Measurements from ENCODE around the gene RNF41. TPM values are rescaled to one million over a fixed set of nuclear protein-coding genes. Genes with fewer than 3 reads are reported as not detected.

Gene RNF41
- total and polyA plus RNA-seq, 2 donors (not counting 3 experiments of a cell fraction or from before 2014, with no cell fraction given) = 88.3 to 203 TPM

DNA sequence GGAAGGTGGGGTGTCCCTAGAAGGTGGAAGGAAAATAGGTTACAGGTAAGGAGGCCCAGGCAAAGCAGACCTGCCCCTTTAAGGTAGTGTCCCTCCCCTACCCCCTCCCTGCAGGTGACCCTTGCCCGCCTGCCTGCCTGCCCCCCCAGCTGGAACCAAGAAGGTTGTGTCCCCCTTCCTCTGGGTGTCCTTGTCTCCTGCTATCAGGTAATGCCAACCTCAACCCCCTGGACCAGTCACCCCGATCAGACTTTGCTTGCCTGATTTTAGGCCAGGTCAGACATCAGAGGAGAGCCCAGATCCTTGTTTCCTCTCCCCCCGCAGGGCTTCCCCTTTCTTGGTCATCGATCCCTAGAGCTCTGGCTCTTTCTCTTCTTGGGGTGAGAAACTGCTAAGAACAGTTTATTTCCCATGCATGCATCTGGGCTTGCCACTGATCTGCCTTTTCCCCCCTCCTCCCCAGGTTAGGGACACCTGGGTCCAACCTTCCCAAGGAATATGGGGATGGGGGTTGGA, 8.3 kb upstream of the RNF41 start, which contains the start of gene SLC39A5:
SLC39A5 (plus strand) TSS at position 136 of the 516 bp plus-strand sequence. CDS start 1,224 bp downstream, outside the sequence.
- BruUV-seq (replicated peaks) = no TSS peak
- H4K20me1 ChIP-seq (replicated peaks; ENCODE audit: control insufficient read depth, extremely low read depth, insufficient read depth, low read length) = no peaks in the 10 kb centered on the region
- dilution Hi-C loops (cut with MboI; ENCODE audit: extremely low pct_ligation_motif_present, low sequenced_read_pairs) (no loop called here), intact Hi-C loops (cut with micrococcal nuclease) (no loop called here)
- no peak within 1 kb of the TSS for H2AFZ ChIP-seq (ENCODE audit: low read depth, low read length)
- TF ChIP-seq POLR2AphosphoS5 (IDR thresholded peaks at IDR 0.05; ENCODE audit: insufficient read depth, low read depth, low read length) (no peak), FOS (IDR thresholded peaks at IDR 0.05; ENCODE audit: borderline replicate concordance, insufficient read depth, low read length) (no peak), GATA2 (IDR thresholded peaks at IDR 0.05; ENCODE audit: insufficient read depth, insufficient read length, low read depth, low read length) (no peak), EZH2 (IDR thresholded peaks at IDR 0.05; ENCODE audit: borderline replicate concordance, low read depth, low read length, severe bottlenecking) (no peak), JUN (IDR thresholded peaks at IDR 0.05; ENCODE audit: borderline replicate concordance, insufficient read depth, insufficient read length, low read depth) (no peak), MYC (IDR thresholded peaks at IDR 0.05; ENCODE audit: low read depth, low read length) (no peak), POLR2A (IDR thresholded peaks at IDR 0.05; ENCODE audit: low read depth, low read length) (no peak)
- TF ChIP-seq, protein P1, sequence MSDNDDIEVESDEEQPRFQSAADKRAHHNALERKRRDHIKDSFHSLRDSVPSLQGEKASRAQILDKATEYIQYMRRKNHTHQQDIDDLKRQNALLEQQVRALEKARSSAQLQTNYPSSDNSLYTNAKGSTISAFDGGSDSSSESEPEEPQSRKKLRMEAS (IDR thresholded peaks at IDR 0.05; ENCODE audit: insufficient read depth, insufficient read length) = no peak
- TF ChIP-seq, protein P2, sequence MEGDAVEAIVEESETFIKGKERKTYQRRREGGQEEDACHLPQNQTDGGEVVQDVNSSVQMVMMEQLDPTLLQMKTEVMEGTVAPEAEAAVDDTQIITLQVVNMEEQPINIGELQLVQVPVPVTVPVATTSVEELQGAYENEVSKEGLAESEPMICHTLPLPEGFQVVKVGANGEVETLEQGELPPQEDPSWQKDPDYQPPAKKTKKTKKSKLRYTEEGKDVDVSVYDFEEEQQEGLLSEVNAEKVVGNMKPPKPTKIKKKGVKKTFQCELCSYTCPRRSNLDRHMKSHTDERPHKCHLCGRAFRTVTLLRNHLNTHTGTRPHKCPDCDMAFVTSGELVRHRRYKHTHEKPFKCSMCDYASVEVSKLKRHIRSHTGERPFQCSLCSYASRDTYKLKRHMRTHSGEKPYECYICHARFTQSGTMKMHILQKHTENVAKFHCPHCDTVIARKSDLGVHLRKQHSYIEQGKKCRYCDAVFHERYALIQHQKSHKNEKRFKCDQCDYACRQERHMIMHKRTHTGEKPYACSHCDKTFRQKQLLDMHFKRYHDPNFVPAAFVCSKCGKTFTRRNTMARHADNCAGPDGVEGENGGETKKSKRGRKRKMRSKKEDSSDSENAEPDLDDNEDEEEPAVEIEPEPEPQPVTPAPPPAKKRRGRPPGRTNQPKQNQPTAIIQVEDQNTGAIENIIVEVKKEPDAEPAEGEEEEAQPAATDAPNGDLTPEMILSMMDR (IDR thresholded peaks at IDR 0.05; ENCODE audit: extremely low read depth in 1 of 2, insufficient read depth in 1 of 2, low read depth in 1 of 2, low read length in 2 of 2) = no peak
- H3K27me3 ChIP-seq (ENCODE audit: control insufficient read depth in 2 of 2, insufficient read depth in 2 of 2, low read length in 2 of 2) = no peaks in the 10 kb centered on the region
- H3K9me3 ChIP-seq (replicated peaks; ENCODE audit: control insufficient read depth, insufficient read depth, low read length) = no peaks in the 10 kb centered on the region
- H3K36me3 ChIP-seq (ENCODE audit: control insufficient read depth in 2 of 2, extremely low read depth in 1 of 2, insufficient read depth in 2 of 2, low read length in 2 of 2) = peaks cover 0 to 2% of the 10 kb centered on the region in 2 experiments
- no peaks in the 10 kb centered on the region for H3K79me2 ChIP-seq (ENCODE audit: control insufficient read depth, insufficient read depth, low read length)
- ChIA-PET CTCF (interaction anchor here (1.3 to 1.5 kb wide), 2 partner anchors 13 to 24 kb away, joined by 3 to 4 read pairs; no protein-coding TSS in a partner anchor), POLR2A (no interaction called here)
- no peak within 1 kb of the TSS for H3K4me2 ChIP-seq (ENCODE audit: insufficient read depth, low read length)
- H3K27ac ChIP-seq (ENCODE audit: insufficient read depth, low read depth, low read length) = no peak within 1 kb of the TSS
- no peak for DNase-seq (ENCODE audit: low read depth, low spot score)
- no peaks in the 10 kb centered on the region for H3K4me1 ChIP-seq (ENCODE audit: control insufficient read depth, extremely low read depth, insufficient read depth, low read length)
- no peak within 1 kb of the TSS for H3K9ac ChIP-seq (replicated peaks; ENCODE audit: extremely low read depth, insufficient read depth, low read length)
- no peak within 1 kb of the TSS for H3K4me3 ChIP-seq (replicated peaks in 1 of 3; ENCODE audit: insufficient read depth in 1 of 3, low read depth in 1 of 3, low read length in 3 of 3)
- no peak for FAIRE-seq
- no peaks in the 10 kb centered on the region for H3K9me1 ChIP-seq (replicated peaks; ENCODE audit: control insufficient read depth, extremely low read depth, insufficient read depth, low read length)

Measured in endothelial cell of umbilical vein (primary cell).